Measurements from ENCODE around the gene ACSM3. TPM values are rescaled to one million over a fixed set of nuclear protein-coding genes. Genes with fewer than 3 reads are reported as not detected.

The ACSM3 gene
- total and polyA plus RNA-seq, 9 donors: 1.5 to 3.4 (median 2.6) TPM

DNA sequence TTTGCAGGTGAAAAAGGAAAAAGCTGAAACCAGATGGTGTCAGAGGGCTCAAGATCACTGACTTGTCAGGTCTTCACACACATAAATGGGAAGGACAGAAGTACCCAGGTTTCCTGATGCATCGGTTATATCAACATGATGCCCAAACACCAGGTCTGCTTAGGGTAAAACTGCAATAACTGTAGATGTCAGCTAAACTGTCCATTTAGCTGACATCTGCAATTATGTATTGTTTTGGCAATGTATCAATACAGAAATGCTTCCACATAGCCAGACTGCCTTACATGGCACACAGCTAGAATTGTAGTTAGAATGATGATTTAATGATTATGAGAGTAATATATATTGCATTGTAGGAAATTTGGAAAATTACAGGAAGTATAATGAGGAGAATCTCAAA is 5.0 kb downstream of the ACSM3 start:
- no peaks in the 10 kb centered on the region for H3K9me3 ChIP-seq (replicated peaks; ENCODE audit: control insufficient read depth, low read depth, low read length)
- H3K27ac ChIP-seq (ENCODE audit: low read length): no peak overlapping the region
- H3K27me3 ChIP-seq (ENCODE audit: control insufficient read depth, insufficient read depth, low read length): no peaks in the 10 kb centered on the region
- no peak overlapping the region for H3K4me3 ChIP-seq (ENCODE audit: low read length)
- no peak for DNase-seq
- no peaks in the 10 kb centered on the region for H3K4me1 ChIP-seq (ENCODE audit: control insufficient read depth, insufficient read depth, low read length)
- no CpG with 5 or more reads among the region's 1 CpG for WGBS (ENCODE audit: insufficient coverage)
- H3K36me3 ChIP-seq (ENCODE audit: control insufficient read depth, insufficient read depth, low read length): no peaks in the 10 kb centered on the region

DNA sequence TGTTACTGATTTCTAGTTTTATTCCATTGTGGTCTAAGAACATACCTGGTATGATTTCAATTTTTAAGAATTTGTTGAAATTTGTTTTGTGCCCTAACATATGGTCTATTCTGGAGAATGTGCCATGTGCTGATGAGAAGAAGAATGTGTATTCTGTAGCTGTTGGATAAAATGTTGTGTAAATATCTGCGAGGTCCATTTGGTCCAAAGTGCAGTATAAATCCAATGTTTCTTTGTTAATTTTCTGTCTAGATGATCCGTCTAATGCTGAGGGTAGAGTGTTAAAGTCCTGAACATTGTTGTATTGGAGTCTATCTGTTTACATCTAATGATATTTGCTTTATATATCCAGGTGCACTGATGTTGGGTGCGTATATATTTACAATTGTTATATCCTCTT is 9.9 kb downstream of the ACSM3 start:
- H3K27me3 ChIP-seq (ENCODE audit: control insufficient read depth, insufficient read depth, low read length): no peaks in the 10 kb centered on the region
- no peak overlapping the region for H3K4me3 ChIP-seq (ENCODE audit: low read length)
- H3K9me3 ChIP-seq (replicated peaks; ENCODE audit: control insufficient read depth, low read depth, low read length): no peaks in the 10 kb centered on the region
- DNase-seq: no peak
- WGBS (ENCODE audit: insufficient coverage): 100% methylated on average over 1 of the region's 3 CpGs
- H3K4me1 ChIP-seq (ENCODE audit: control insufficient read depth, insufficient read depth, low read length): no peaks in the 10 kb centered on the region
- H3K27ac ChIP-seq (ENCODE audit: low read length): no peak overlapping the region
- no peaks in the 10 kb centered on the region for H3K36me3 ChIP-seq (ENCODE audit: control insufficient read depth, insufficient read depth, low read length)

DNA sequence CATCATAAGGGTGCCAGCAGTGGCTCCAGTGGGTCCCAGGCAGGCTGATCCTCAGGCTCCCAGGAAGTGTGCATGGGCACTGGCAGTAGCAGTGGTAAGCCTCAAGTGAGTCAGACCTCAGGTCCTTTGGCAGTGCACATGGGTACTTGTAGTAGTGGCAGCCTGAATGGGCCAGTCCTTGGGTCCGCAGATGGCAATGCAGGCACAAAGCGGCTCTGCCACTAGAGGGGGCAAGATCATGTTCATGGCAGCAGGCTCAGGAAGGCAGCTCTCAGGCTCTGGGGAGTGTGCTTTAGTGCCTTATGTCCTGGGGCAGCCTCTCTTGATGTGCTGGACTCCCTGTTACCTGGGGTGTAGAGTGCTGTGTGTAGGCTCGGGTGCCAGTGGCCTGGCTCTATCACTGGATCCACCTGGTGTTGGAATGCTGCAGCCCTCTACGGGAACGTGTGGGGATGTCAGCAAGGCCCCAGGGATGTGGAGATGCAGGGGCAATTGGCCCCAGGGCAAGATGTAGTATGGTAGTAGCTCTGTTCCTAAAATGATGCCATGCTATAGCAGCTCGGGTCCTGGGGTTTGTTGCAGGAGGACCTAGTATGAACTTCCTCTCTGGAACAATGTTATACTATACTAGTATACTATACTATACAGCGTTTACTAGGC is 11.0 kb downstream of the ACSM3 start:
- H3K27ac ChIP-seq (ENCODE audit: low read length): no peak overlapping the region
- H3K36me3 ChIP-seq (ENCODE audit: control insufficient read depth, insufficient read depth, low read length): no peaks in the 10 kb centered on the region
- no peaks in the 10 kb centered on the region for H3K27me3 ChIP-seq (ENCODE audit: control insufficient read depth, insufficient read depth, low read length)
- 61% methylated on average over 2 of the region's 7 CpGs for WGBS (ENCODE audit: insufficient coverage)
- H3K4me1 ChIP-seq (ENCODE audit: control insufficient read depth, insufficient read depth, low read length): no peaks in the 10 kb centered on the region
- H3K4me3 ChIP-seq (ENCODE audit: low read length): no peak overlapping the region
- DNase-seq: peak; percentile 4
- no peaks in the 10 kb centered on the region for H3K9me3 ChIP-seq (replicated peaks; ENCODE audit: control insufficient read depth, low read depth, low read length)

- no peak for DNase-seq
- H3K4me1 ChIP-seq (ENCODE audit: control insufficient read depth, insufficient read depth, low read length): no peaks in the 10 kb centered on the region
- H3K27ac ChIP-seq (ENCODE audit: low read length): no peak overlapping the region
- no peaks in the 10 kb centered on the region for H3K36me3 ChIP-seq (ENCODE audit: control insufficient read depth, insufficient read depth, low read length)
- H3K4me3 ChIP-seq (ENCODE audit: low read length): no peak overlapping the region
- no CpG with 5 or more reads among the region's 1 CpG for WGBS (ENCODE audit: insufficient coverage)
- no peaks in the 10 kb centered on the region for H3K27me3 ChIP-seq (ENCODE audit: control insufficient read depth, insufficient read depth, low read length)
- no peaks in the 10 kb centered on the region for H3K9me3 ChIP-seq (replicated peaks; ENCODE audit: control insufficient read depth, low read depth, low read length)
Observed at GRCh38 chr16:20781697-20782096, 17.9 kb downstream of the ACSM3 start.

- H3K27ac ChIP-seq (ENCODE audit: low read length): no peak overlapping the region
Observed at GRCh38 chr16:20782470-20782869, 18.7 kb downstream of the ACSM3 start.

DNA sequence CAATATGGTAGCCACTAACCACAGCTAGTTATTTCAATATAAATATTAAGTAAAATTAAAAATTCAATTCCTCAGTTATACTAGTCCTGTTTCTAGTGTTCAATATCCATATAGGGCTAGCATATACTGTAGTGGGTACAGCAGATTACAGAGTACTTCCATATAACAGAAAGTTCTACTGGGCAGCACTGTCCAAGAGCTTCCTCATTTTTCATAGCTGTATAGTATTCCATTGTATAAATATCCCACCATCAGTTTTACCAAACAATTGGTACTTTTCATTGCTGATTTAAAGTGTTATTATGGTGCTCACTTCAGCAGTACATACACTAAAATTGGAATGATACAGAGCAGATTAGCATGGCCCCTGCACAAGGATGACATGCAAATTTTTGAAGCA is 20.4 kb downstream of the ACSM3 start:
- H3K27ac ChIP-seq (ENCODE audit: low read length): no peak overlapping the region

More at GRCh38 chr16:20782470-20782869, 18.7 kb downstream of the ACSM3 start:
- no peak for DNase-seq
- Histone ChIP-seq H3K27me3 (ENCODE audit: control insufficient read depth, insufficient read depth, low read length) (no peaks in the 10 kb centered on the region), H3K4me3 (ENCODE audit: low read length) (no peak overlapping the region), H3K4me1 (ENCODE audit: control insufficient read depth, insufficient read depth, low read length) (no peaks in the 10 kb centered on the region), H3K9me3 (replicated peaks; ENCODE audit: control insufficient read depth, low read depth, low read length) (no peaks in the 10 kb centered on the region), H3K36me3 (ENCODE audit: control insufficient read depth, insufficient read depth, low read length) (no peaks in the 10 kb centered on the region)
- WGBS (ENCODE audit: insufficient coverage): 92% methylated on average over 1 of the region's 2 CpGs

DNA sequence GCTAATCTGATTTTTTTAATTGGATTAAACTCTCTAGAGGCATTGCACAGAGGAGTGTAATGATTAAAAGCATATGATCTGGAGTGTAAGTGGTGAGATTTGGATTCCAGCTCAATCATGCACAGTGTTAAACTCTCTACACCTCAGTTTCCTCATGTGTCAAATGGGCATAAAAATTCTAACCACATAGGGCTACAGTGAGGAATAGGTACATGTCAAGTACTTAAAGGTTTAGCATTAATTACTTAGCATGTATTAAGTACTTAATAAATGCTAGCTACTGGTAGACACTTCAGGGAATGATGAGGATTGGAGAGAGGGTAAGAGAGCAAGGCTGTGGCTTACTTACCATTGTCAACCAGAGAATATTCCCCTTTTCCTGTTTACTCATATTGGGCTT is 25.3 kb downstream of the ACSM3 start:
- H3K36me3 ChIP-seq (ENCODE audit: control insufficient read depth, insufficient read depth, low read length): no peaks in the 10 kb centered on the region
- DNase-seq: no peak

More for the DNA sequence above, 20.4 kb downstream of the ACSM3 start:
- no peaks in the 10 kb centered on the region for H3K4me1 ChIP-seq (ENCODE audit: control insufficient read depth, insufficient read depth, low read length)
- no peaks in the 10 kb centered on the region for H3K36me3 ChIP-seq (ENCODE audit: control insufficient read depth, insufficient read depth, low read length)
- H3K9me3 ChIP-seq (replicated peaks; ENCODE audit: control insufficient read depth, low read depth, low read length): no peaks in the 10 kb centered on the region
- H3K4me3 ChIP-seq (ENCODE audit: low read length): no peak overlapping the region
- DNase-seq: no peak
- no peaks in the 10 kb centered on the region for H3K27me3 ChIP-seq (ENCODE audit: control insufficient read depth, insufficient read depth, low read length)

DNA sequence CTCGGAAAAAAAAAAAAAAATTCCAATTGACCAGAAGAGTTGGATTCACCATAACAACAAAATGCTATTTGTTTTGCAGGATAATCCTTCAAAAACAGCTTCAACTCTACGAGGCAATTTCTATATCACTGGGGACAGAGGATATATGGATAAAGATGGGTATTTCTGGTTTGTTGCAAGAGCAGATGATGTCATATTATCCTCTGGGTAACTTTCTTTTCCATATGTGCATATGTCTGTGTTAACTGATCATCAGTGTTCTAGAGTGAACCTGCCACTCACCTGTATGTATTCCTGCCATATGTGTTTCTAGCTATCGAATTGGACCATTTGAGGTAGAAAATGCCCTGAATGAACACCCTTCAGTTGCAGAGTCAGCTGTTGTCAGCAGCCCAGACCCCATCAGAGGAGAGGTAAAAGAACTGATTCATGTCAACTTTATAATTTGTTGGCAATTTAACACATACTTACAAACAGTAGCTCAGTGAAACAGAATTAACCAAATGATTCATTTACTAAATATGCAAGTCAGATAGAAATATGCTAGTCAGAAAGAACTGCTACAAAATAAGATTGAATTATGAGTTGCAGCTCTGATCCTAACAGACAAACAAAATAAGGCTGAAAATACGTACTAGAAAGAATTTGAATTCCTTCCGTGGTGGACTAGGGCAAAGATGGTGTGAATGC is 28.3 kb downstream of the ACSM3 start:
- Histone ChIP-seq H3K9me3 (replicated peaks; ENCODE audit: control insufficient read depth, low read depth, low read length) (no peaks in the 10 kb centered on the region), H3K36me3 (ENCODE audit: control insufficient read depth, insufficient read depth, low read length) (no peaks in the 10 kb centered on the region), H3K27me3 (ENCODE audit: control insufficient read depth, insufficient read depth, low read length) (no peaks in the 10 kb centered on the region), H3K27ac (ENCODE audit: low read length) (no peak overlapping the region), H3K4me1 (ENCODE audit: control insufficient read depth, insufficient read depth, low read length) (no peaks in the 10 kb centered on the region), H3K4me3 (ENCODE audit: low read length) (no peak overlapping the region)
- 96% methylated on average over 2 of the region's 5 CpGs for WGBS (ENCODE audit: insufficient coverage)
- no peak for DNase-seq

More for the DNA sequence above, 25.3 kb downstream of the ACSM3 start:
- Histone ChIP-seq H3K9me3 (replicated peaks; ENCODE audit: control insufficient read depth, low read depth, low read length) (no peaks in the 10 kb centered on the region), H3K27me3 (ENCODE audit: control insufficient read depth, insufficient read depth, low read length) (no peaks in the 10 kb centered on the region), H3K4me1 (ENCODE audit: control insufficient read depth, insufficient read depth, low read length) (no peaks in the 10 kb centered on the region), H3K27ac (ENCODE audit: low read length) (no peak overlapping the region), H3K4me3 (ENCODE audit: low read length) (no peak overlapping the region)

GRCh38 chr16:20798364-20798763 is 34.5 kb downstream of the ACSM3 start:
- H3K4me3 ChIP-seq (ENCODE audit: low read length): no peak overlapping the region
- no peak overlapping the region for H3K27ac ChIP-seq (ENCODE audit: low read length)
- H3K9me3 ChIP-seq (replicated peaks; ENCODE audit: control insufficient read depth, low read depth, low read length): no peaks in the 10 kb centered on the region
- H3K27me3 ChIP-seq (ENCODE audit: control insufficient read depth, insufficient read depth, low read length): no peaks in the 10 kb centered on the region
- WGBS (ENCODE audit: insufficient coverage): 100% methylated on average over 1 of the region's 2 CpGs
- DNase-seq: no peak
- H3K4me1 ChIP-seq (ENCODE audit: control insufficient read depth, insufficient read depth, low read length): no peaks in the 10 kb centered on the region
- peaks cover 9% of the 10 kb centered on the region for H3K36me3 ChIP-seq (ENCODE audit: control insufficient read depth, insufficient read depth, low read length)

- Histone ChIP-seq H3K9me3 (replicated peaks; ENCODE audit: control insufficient read depth, low read depth, low read length) (no peaks in the 10 kb centered on the region), H3K4me3 (ENCODE audit: low read length) (no peak overlapping the region), H3K27me3 (ENCODE audit: control insufficient read depth, insufficient read depth, low read length) (no peaks in the 10 kb centered on the region), H3K27ac (ENCODE audit: low read length) (no peak overlapping the region), H3K36me3 (ENCODE audit: control insufficient read depth, insufficient read depth, low read length) (peaks cover 12% of the 10 kb centered on the region), H3K4me1 (ENCODE audit: control insufficient read depth, insufficient read depth, low read length) (no peaks in the 10 kb centered on the region)
- peak; percentile 40 for DNase-seq
- WGBS (ENCODE audit: insufficient coverage): no CpG with 5 or more reads among the region's 2 CpGs
Observed at GRCh38 chr16:20799599-20799998, 35.8 kb downstream of the ACSM3 start.
